Nephron (organoid): Measurements from ENCODE around the gene SAMD11.

Source experiments
- H3K27ac Mint-ChIP-seq, 3 experiments: 2 replicates each; pipeline ENCODE4 v1.8.0; 2020; ENCODE audit warnings: mixed read lengths in 3 of 3, mild to moderate bottlenecking in 2 of 3, moderate library complexity in 1 of 3
- H3K27me3 Mint-ChIP-seq: 2 replicates; pipeline ENCODE4 v1.8.0; 2021; ENCODE audit warnings: low read depth, mild to moderate bottlenecking, moderate library complexity, mixed read lengths
- H3K36me3 Mint-ChIP-seq: 2 replicates; pipeline ENCODE4 v1.8.0; 2020; ENCODE audit warnings: low read depth, mixed read lengths
- H3K4me1 Mint-ChIP-seq: 2 replicates; pipeline ENCODE4 v1.8.0; 2020; ENCODE audit warnings: mixed read lengths
- H3K4me3 Mint-ChIP-seq, 3 experiments: 2 replicates each; pipeline ENCODE4 v1.8.0; 2020; ENCODE audit warnings: mild to moderate bottlenecking in 3 of 3, mixed read lengths in 3 of 3, moderate library complexity in 2 of 3
- H3K9me3 Mint-ChIP-seq: 2 replicates; pipeline ENCODE4 v1.8.0; 2020; ENCODE audit warnings: mixed read lengths
- TF ChIP-seq, protein P1 (sequence below), 3 experiments: fragments of 200-600 bp; sonication (generic); IDR thresholded peaks; one replicate each; pipeline ENCODE4 v1.5.0; 2021; ENCODE audit warnings: antibody characterized with exemption in 3 of 3; ENCODE audit not compliant: unreplicated experiment in 3 of 3

SAMD11 gene

GRCh38 chr1:909861-910310 is 13.8 kb upstream of the SAMD11 start:
- no peaks in the 10 kb centered on the region for H3K9me3 Mint-ChIP-seq
- H3K4me3 Mint-ChIP-seq = no peak overlapping the region
- H3K27me3 Mint-ChIP-seq = peaks cover 50% of the 10 kb centered on the region
- no peak overlapping the region for H3K27ac Mint-ChIP-seq
- H3K36me3 Mint-ChIP-seq = peaks cover 5% of the 10 kb centered on the region
- H3K4me1 Mint-ChIP-seq = peaks cover 49% of the 10 kb centered on the region
- TF ChIP-seq, protein P1, sequence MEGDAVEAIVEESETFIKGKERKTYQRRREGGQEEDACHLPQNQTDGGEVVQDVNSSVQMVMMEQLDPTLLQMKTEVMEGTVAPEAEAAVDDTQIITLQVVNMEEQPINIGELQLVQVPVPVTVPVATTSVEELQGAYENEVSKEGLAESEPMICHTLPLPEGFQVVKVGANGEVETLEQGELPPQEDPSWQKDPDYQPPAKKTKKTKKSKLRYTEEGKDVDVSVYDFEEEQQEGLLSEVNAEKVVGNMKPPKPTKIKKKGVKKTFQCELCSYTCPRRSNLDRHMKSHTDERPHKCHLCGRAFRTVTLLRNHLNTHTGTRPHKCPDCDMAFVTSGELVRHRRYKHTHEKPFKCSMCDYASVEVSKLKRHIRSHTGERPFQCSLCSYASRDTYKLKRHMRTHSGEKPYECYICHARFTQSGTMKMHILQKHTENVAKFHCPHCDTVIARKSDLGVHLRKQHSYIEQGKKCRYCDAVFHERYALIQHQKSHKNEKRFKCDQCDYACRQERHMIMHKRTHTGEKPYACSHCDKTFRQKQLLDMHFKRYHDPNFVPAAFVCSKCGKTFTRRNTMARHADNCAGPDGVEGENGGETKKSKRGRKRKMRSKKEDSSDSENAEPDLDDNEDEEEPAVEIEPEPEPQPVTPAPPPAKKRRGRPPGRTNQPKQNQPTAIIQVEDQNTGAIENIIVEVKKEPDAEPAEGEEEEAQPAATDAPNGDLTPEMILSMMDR (IDR thresholded peaks at IDR 0.05; ENCODE audit: unreplicated experiment in 3 of 3) = no peak

DNA sequence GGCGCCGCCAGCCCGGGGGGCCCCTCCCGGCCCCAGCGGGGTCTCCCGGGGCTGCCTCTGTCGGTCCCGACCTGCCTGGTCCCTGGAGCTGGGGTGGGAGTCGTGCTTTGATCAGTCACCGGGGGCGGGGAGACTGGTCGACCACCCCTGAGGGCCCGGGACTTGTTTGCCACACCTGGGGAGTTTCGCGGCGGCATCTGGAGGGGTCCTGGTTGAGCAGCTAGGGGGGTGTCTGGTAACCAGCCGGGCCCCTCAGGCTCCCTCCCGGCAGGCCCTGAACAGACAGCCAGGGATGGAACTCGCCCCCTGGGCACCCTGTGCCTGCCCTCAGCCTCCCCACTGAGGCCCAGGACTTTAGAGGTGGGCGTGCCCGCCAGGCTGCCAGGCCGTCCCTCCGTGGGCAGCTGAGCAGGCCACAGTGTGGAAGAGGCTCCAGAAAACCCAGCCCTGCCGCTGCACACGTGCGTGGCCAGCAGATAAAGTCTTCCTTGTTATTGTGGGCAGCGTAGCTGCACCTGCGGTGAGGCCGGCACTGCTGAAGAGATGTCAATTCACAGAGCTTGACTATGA is 13.3 kb upstream of the SAMD11 start:
- Mint-ChIP-seq H3K4me1 (peaks cover 49% of the 10 kb centered on the region), H3K4me3 (peak overlapping the region in 1 of 3 experiments; percentile 34), H3K27me3 (peaks cover 51% of the 10 kb centered on the region), H3K36me3 (peaks cover 5% of the 10 kb centered on the region), H3K27ac (no peak overlapping the region), H3K9me3 (no peaks in the 10 kb centered on the region)
- TF ChIP-seq, protein P1 (IDR thresholded peaks at IDR 0.05; ENCODE audit: unreplicated experiment in 3 of 3) = no peak

DNA sequence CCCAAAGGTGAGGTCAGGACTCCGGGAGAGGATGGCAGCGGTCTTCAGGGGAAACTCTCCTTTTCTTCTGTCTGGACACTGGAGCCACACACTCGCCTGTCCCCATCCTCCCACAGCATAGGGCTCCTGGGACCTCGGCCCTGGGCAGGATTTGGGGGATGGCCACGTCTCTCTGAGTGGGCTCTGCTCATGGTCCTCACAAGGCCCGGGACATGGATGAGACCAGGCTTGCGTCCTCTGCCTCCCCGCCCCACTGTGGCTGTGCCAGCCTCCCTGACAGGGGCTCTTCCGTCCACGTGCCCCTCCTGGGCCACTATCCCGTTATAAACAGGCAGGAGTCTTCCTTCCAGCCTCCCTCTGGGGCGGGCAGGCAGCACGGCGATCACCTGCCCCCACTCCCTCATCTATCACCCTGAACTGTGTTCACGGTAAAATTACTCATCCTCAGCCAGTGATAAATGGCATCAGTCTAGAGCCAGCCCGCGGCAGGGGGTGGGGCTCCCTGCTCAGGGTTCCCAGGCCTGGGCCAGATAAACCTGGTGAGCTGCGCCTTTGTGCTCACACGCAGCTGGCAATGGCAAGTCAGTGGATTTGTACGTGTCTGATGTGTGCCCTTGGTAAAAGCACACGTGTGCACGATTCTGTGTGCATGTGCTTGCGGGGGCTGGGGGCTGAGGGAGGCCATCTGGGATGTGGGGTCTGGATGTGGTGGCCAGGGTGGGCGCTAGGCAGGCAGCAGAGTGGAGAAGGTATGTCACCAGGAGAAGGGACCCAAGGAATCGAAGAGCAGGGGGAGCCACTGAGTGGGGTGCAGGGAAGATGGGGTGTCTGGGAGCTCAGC is 12.6 kb upstream of the SAMD11 start:
- peak overlapping the region; percentile 16 to 68 (median 58) for H3K27ac Mint-ChIP-seq

DNA sequence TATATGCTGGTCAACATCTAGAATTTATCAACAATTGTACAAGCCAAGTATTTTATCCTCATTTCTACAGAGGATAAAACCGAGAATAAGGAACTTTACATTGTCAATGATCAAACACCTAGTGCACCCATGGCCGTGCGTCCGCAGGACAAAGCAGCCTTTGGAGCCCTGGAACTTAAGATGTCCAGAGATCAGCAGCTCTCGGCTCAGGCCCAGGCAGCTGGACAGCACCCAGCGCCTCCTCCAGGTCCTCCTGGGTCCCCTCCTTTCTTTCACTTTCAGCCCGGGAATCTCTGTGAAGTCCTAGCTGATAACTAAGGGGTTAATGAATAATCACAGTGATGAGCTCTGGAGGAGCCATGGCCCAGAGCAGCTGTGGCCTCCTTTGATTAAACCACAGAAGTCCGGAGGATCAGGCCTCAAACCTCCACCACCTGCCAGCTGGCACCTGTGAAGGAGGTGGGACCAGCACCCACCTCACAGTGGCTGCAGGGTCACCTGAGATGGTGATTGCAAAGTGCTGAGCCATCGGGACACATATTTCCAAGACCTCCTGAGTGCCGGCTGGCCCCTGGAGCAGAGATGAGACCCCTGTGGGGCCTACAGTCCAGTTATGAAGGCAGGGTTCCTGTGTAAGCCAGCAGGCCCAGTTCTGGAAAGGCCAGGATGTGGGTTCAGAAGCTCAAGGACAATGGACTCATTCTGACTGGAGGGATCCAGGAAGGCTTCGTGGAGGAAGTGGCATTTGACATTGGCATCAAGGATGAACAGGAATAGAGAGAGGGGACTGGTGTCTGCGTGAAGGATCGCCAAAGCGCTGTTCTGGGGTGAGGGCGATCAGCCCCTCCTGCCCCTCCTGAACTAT is 11.6 kb upstream of the SAMD11 start:
- H3K27ac Mint-ChIP-seq = peak overlapping the region in 2 of 3 experiments; percentile 68 to 91
- H3K27me3 Mint-ChIP-seq = peaks cover 47% of the 10 kb centered on the region
- no peak overlapping the region for H3K4me3 Mint-ChIP-seq
- H3K36me3 Mint-ChIP-seq = peaks cover 5% of the 10 kb centered on the region
- TF ChIP-seq, protein P1 (IDR thresholded peaks at IDR 0.05; ENCODE audit: unreplicated experiment in 3 of 3) = no peak
- peaks cover 49% of the 10 kb centered on the region for H3K4me1 Mint-ChIP-seq
- H3K9me3 Mint-ChIP-seq = no peaks in the 10 kb centered on the region

More for the DNA sequence above, 12.6 kb upstream of the SAMD11 start:
- H3K4me1 Mint-ChIP-seq = peaks cover 48% of the 10 kb centered on the region
- H3K36me3 Mint-ChIP-seq = peaks cover 5% of the 10 kb centered on the region
- TF ChIP-seq, protein P1 (IDR thresholded peaks at IDR 0.05; ENCODE audit: unreplicated experiment in 3 of 3) = no peak
- no peaks in the 10 kb centered on the region for H3K9me3 Mint-ChIP-seq
- H3K4me3 Mint-ChIP-seq = peak overlapping the region; percentile 11 to 55 (median 47)
- peaks cover 47% of the 10 kb centered on the region for H3K27me3 Mint-ChIP-seq

GRCh38 chr1:912740-913301 is 10.9 kb upstream of the SAMD11 start:
- Mint-ChIP-seq H3K9me3 (no peaks in the 10 kb centered on the region), H3K4me3 (peak overlapping the region in 1 of 3 experiments; percentile 7), H3K36me3 (peaks cover 5% of the 10 kb centered on the region), H3K27me3 (peaks cover 49% of the 10 kb centered on the region), H3K4me1 (peaks cover 55% of the 10 kb centered on the region), H3K27ac (peak overlapping the region in 2 of 3 experiments; percentile 29 to 91)
- TF ChIP-seq, protein P1 (IDR thresholded peaks at IDR 0.05; ENCODE audit: unreplicated experiment in 3 of 3) = peak; percentile 29 to 47 (median 46)
